GM18508 (cell line): ENCODE measurements around the gene ENAM.
"Not testable (repeated sequence)": the region's sequence is repeated elsewhere in the genome, so short reads cannot be mapped to it uniquely, and the experiment has no call there.

Experiments used
- ATAC-seq: cut with Tn5 transposase; IDR thresholded peaks from one replicate; pipeline ENCODE4 v1.9.1; 2021; ENCODE audit warnings: moderate number of reproducible peaks; ENCODE audit not compliant: insufficient read depth, unreplicated experiment

ENAM gene

GRCh38 chr4:70623323-70623722, 5.2 kb upstream of the ENAM start:
- no peak for ATAC-seq

- ATAC-seq: no peak
These were observed 4.2 kb upstream of the ENAM start for GRCh38 chr4:70624226-70624793.

GRCh38 chr4:70627620-70628019, 924 bp upstream of the ENAM start:
- no peak for ATAC-seq

- ATAC-seq: peak; percentile 82
These were observed 1.0 kb downstream of the ENAM start for GRCh38 chr4:70629469-70630090.

- no peak for ATAC-seq
These were observed 1.6 kb downstream of the ENAM start for GRCh38 chr4:70630162-70630561.

- no peak for ATAC-seq
These were observed 3.5 kb downstream of the ENAM start for GRCh38 chr4:70632028-70632427.

GRCh38 chr4:70634482-70634881, 5.9 kb downstream of the ENAM start:
- ATAC-seq: no peak

GRCh38 chr4:70637239-70637913, 8.8 kb downstream of the ENAM start:
- ATAC-seq: peak; percentile 46

- no peak for ATAC-seq
These were observed 11.6 kb downstream of the ENAM start for GRCh38 chr4:70640192-70640591.

- not testable (repeated sequence) for ATAC-seq
These were observed 22.2 kb downstream of the ENAM start for GRCh38 chr4:70650741-70651140.

GRCh38 chr4:70651864-70652506, 23.4 kb downstream of the ENAM start:
- ATAC-seq: no peak

GRCh38 chr4:70654605-70655011, 26.1 kb downstream of the ENAM start:
- no peak for ATAC-seq

GRCh38 chr4:70657326-70657725, 28.8 kb downstream of the ENAM start:
- no peak for ATAC-seq

- ATAC-seq: no peak
These were observed 29.9 kb downstream of the ENAM start for GRCh38 chr4:70658418-70658817.

GRCh38 chr4:70660106-70660505, 31.6 kb downstream of the ENAM start:
- no peak for ATAC-seq

GRCh38 chr4:70661309-70661922, 32.9 kb downstream of the ENAM start:
- peak; percentile 84 for ATAC-seq

- ATAC-seq: no peak
These were observed 37.8 kb downstream of the ENAM start, which contains the start of gene JCHAIN for GRCh38 chr4:70666369-70666768. JCHAIN (minus strand) TSS chr4:70666508; CDS start chr4:70666490, 18 bp downstream.

GRCh38 chr4:70667740-70668535, 39.4 kb downstream of the ENAM start:
- ATAC-seq: peak; percentile 39

GRCh38 chr4:70670332-70671014, 41.9 kb downstream of the ENAM start:
- ATAC-seq: no peak
